PC-9 (cell line): ENCODE data around the gene ELMO1. TPM values are rescaled to one million over a fixed set of nuclear protein-coding genes. Genes with fewer than 3 reads are reported as not detected.

Experiments used
- BruUV-seq: library from RNA; stranded (reverse); fragments of 400-500 nt; replicated peaks from 2 replicates; lab custom pipeline; 2021; lab: Mats Ljungman, UMichigan
- CTCF ChIA-PET: fragments of 300-600 bp; sonication (Branson Sonifier 250); formaldehyde crosslinking; loops from one replicate; lab custom pipeline; 2022; ENCODE audit warnings: antibody characterized with exemption; lab: Charles Lee
- POLR2A ChIA-PET: fragments of 300-600 bp; sonication (Branson Sonifier 250); formaldehyde crosslinking; loops from one replicate; lab custom pipeline; 2022; ENCODE audit warnings: antibody characterized with exemption; ENCODE audit not compliant: unreplicated experiment; lab: Charles Lee
- DNase-seq, 2 experiments: peaks; one replicate each; pipeline versions ENCODE4 v3.0.0 to v3.0.0-alpha.2; 2015 to 2022; ENCODE audit warnings: mixed read lengths in 1 of 2
- H2AFZ ChIP-seq: fragments of 200-600 bp; sonication (generic); 2 replicates; pipeline ENCODE4 v1.8.1; 2017; ENCODE audit warnings: antibody characterized with exemption
- H3F3A ChIP-seq: fragments of 200-600 bp; sonication (generic); 2 replicates; pipeline ENCODE4 v1.8.1; 2017; ENCODE audit warnings: antibody characterized with exemption, mild to moderate bottlenecking, low read depth; ENCODE audit not compliant: insufficient read depth
- H3K27ac ChIP-seq: fragments of 200-600 bp; sonication (generic); 2 replicates; pipeline ENCODE4 v1.6.1; 2016; ENCODE audit warnings: mixed run types
- H3K27me3 ChIP-seq: fragments of 200-600 bp; sonication (generic); 2 replicates; pipeline ENCODE4 v1.6.1; 2016; ENCODE audit warnings: low read depth, mixed run types; ENCODE audit not compliant: insufficient read depth
- H3K36me3 ChIP-seq: fragments of 200-600 bp; sonication (generic); 2 replicates; pipeline ENCODE4 v1.6.1; 2016; ENCODE audit warnings: low read depth, mixed run types
- H3K4me1 ChIP-seq: fragments of 200-600 bp; sonication (generic); replicated peaks from 2 replicates; pipeline ENCODE4 v1.6.1; 2016; ENCODE audit warnings: mixed run types; ENCODE audit not compliant: insufficient read depth
- H3K4me2 ChIP-seq: fragments of 200-600 bp; sonication (generic); 2 replicates; pipeline ENCODE4 v1.6.1; 2017; ENCODE audit warnings: mixed run types
- H3K4me3 ChIP-seq: fragments of 200-600 bp; sonication (generic); 2 replicates; pipeline ENCODE4 v1.6.1; 2016; ENCODE audit warnings: mixed run types
- H3K79me2 ChIP-seq: fragments of 200-600 bp; sonication (generic); 2 replicates; pipeline ENCODE4 v1.6.1; 2017; ENCODE audit warnings: low read depth, mixed run types
- H3K9me2 ChIP-seq: fragments of 200-600 bp; sonication (generic); 2 replicates; pipeline ENCODE4 v1.8.1; 2017; ENCODE audit warnings: mild to moderate bottlenecking; ENCODE audit not compliant: insufficient read depth
- H3K9me3 ChIP-seq: fragments of 200-600 bp; sonication (generic); 2 replicates; pipeline ENCODE4 v1.8.1; 2016; ENCODE audit warnings: low read depth; ENCODE audit not compliant: insufficient read depth
- H4K20me1 ChIP-seq: fragments of 200-600 bp; sonication (generic); 2 replicates; pipeline ENCODE4 v1.8.1; 2017; ENCODE audit not compliant: insufficient read depth
- EZH2 ChIP-seq: fragments of 200-600 bp; sonication (generic); IDR thresholded peaks from 2 replicates; pipeline ENCODE4 v1.8.0; 2017; ENCODE audit warnings: antibody characterized with exemption, low read depth
- intact Hi-C: fragments of 100-400 bp; cut with micrococcal nuclease; formaldehyde crosslinking; loops from one replicate; pipeline ENCODE4 v1.10.0; 2022; ENCODE audit not compliant: unreplicated experiment
- total RNA-seq: library from RNA; stranded (reverse); gene quantifications from 2 replicates; pipeline ENCODE4 v1.2.3, GENCODE V29; 2021
- TF ChIP-seq, protein P1 (sequence below): fragments of 200-600 bp; sonication (generic); conservative IDR thresholded peaks from 2 replicates; pipeline ENCODE4 v1.6.1; 2017; ENCODE audit warnings: mixed run types, antibody characterized with exemption, mild to moderate bottlenecking, moderate library complexity

Gene ELMO1
- total RNA-seq, 1 experiment from 2014 or later, result 4.8 TPM

DNA sequence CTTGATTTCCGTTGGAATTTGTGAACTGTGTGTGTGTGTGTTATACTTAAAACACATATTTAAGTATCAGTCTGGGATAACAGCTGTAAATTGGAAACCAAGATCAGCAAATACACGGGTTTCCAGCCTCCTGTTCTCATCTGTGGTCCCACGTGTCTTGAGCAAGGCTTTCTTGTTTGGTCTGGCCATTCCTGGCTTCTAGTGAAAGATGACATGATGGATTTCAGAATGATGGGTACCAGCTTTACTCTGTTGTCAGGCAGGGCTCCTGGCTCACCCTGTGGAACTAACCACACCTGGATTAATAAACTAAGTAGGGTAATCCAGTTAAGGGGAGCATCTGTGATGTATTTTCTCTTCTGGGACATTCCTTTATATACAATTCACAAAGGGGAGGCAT, 378.2 kb downstream of the ELMO1 start:
- no peak for TF ChIP-seq EZH2
- TF ChIP-seq, protein P1, sequence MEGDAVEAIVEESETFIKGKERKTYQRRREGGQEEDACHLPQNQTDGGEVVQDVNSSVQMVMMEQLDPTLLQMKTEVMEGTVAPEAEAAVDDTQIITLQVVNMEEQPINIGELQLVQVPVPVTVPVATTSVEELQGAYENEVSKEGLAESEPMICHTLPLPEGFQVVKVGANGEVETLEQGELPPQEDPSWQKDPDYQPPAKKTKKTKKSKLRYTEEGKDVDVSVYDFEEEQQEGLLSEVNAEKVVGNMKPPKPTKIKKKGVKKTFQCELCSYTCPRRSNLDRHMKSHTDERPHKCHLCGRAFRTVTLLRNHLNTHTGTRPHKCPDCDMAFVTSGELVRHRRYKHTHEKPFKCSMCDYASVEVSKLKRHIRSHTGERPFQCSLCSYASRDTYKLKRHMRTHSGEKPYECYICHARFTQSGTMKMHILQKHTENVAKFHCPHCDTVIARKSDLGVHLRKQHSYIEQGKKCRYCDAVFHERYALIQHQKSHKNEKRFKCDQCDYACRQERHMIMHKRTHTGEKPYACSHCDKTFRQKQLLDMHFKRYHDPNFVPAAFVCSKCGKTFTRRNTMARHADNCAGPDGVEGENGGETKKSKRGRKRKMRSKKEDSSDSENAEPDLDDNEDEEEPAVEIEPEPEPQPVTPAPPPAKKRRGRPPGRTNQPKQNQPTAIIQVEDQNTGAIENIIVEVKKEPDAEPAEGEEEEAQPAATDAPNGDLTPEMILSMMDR, result no peak
- Histone ChIP-seq H3F3A (no peaks in the 10 kb centered on the region), H3K4me2 (no peak overlapping the region), H4K20me1 (no peaks in the 10 kb centered on the region), H3K4me3 (no peak overlapping the region), H3K27me3 (peaks cover 27% of the 10 kb centered on the region), H3K79me2 (no peaks in the 10 kb centered on the region), H3K27ac (no peak overlapping the region), H3K9me2 (no peaks in the 10 kb centered on the region), H3K36me3 (no peaks in the 10 kb centered on the region), H3K4me1 (no peaks in the 10 kb centered on the region), H3K9me3 (no peaks in the 10 kb centered on the region), H2AFZ (no peak overlapping the region)
- ChIA-PET CTCF (no interaction called here), POLR2A (no interaction called here)
- BruUV-seq, result no TSS peak
- no peak for DNase-seq
- intact Hi-C loops, result no loop called here

DNA sequence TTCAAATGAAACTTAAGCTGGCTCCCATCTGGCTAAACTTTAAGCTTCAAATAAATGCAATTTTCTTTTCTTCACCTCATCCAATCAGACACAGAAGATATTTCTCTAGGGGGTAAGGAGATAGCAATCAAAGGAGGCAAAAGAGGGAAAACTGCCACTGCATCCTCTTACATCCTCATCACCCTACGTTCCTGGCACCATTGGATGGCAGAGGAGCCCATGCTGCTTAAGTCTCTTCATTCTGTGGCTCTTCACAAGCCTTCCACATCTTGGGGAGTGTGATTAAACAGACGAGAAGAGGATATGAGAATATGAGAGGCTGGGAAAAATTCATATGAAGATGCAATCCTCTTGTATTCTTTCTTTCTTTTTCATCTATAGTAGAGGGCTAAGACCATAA, 378.6 kb downstream of the ELMO1 start:
- no peaks in the 10 kb centered on the region for H3K9me3 ChIP-seq
- CTCF ChIA-PET, result no interaction called here
- peaks cover 24% of the 10 kb centered on the region for H3K27me3 ChIP-seq
- H3K36me3 ChIP-seq, result no peaks in the 10 kb centered on the region
- TF ChIP-seq, protein P1, result no peak
- TF ChIP-seq EZH2, result no peak
- no peaks in the 10 kb centered on the region for H4K20me1 ChIP-seq
- intact Hi-C loops, result no loop called here
- no peak overlapping the region for H3K4me2 ChIP-seq
- BruUV-seq, result no TSS peak
- DNase-seq, result no peak
- H3K4me1 ChIP-seq, result no peaks in the 10 kb centered on the region
- POLR2A ChIA-PET, result no interaction called here
- no peak overlapping the region for H3K4me3 ChIP-seq
- no peak overlapping the region for H3K27ac ChIP-seq
- H3K79me2 ChIP-seq, result no peaks in the 10 kb centered on the region
- H2AFZ ChIP-seq, result no peak overlapping the region
- H3K9me2 ChIP-seq, result no peaks in the 10 kb centered on the region
- no peaks in the 10 kb centered on the region for H3F3A ChIP-seq

DNA sequence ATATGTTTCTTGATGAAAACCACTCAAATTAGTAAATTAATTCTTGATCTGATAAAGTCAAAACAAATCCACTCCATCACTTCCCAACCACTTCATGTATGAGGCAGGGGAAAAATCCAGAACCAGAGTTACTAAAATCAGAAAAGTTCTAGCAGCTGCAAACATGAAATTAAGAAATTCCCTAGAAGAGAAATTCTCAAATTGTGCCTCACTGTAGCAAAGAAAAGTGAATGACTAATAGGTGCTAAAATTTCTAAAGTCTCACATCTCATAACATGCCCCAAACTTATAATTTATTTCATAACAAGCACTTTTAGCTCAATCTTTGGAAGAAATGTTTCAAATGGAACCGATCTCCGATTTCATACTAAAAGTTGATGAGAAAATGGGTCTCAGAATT, 379.3 kb downstream of the ELMO1 start:
- no peaks in the 10 kb centered on the region for H3K36me3 ChIP-seq
- no peaks in the 10 kb centered on the region for H3F3A ChIP-seq
- H3K4me1 ChIP-seq, result no peaks in the 10 kb centered on the region
- no peak overlapping the region for H3K4me2 ChIP-seq
- no peaks in the 10 kb centered on the region for H3K9me2 ChIP-seq
- TF ChIP-seq EZH2, result no peak
- TF ChIP-seq, protein P1, result no peak
- no TSS peak for BruUV-seq
- no peak overlapping the region for H3K4me3 ChIP-seq
- no peak overlapping the region for H3K27ac ChIP-seq
- peaks cover 22% of the 10 kb centered on the region for H3K27me3 ChIP-seq
- H4K20me1 ChIP-seq, result no peaks in the 10 kb centered on the region
- H2AFZ ChIP-seq, result no peak overlapping the region
- H3K9me3 ChIP-seq, result no peaks in the 10 kb centered on the region
- intact Hi-C loops, result no loop called here
- no peaks in the 10 kb centered on the region for H3K79me2 ChIP-seq
- ChIA-PET CTCF (no interaction called here), POLR2A (no interaction called here)
- DNase-seq, result no peak
